Cardiac atrium fibroblast (primary cell): ENCODE data around the gene CD320. TPM values are rescaled to one million over a fixed set of nuclear protein-coding genes. Genes with fewer than 3 reads are reported as not detected.

Experiments used
- total RNA-seq: library from RNA; depleted of rRNA; stranded (reverse); fragments of >200 nt; gene quantifications from 2 replicates; pipeline ENCODE4 v1.2.3, GENCODE V29; 2015

The CD320 gene
- total RNA-seq: 66.4 and 99.0 TPM in 2 replicates

GRCh38 chr19:8307965-8308866 is at the start of gene CD320:
TSS of gene CD320 (minus strand) at chr19:8308358. CDS start at chr19:8308290, 68 bp downstream.

GRCh38 chr19:8342684-8343482 is 34.7 kb upstream of the CD320 start, which contains the start of gene KANK3:
TSS of gene KANK3 (minus strand) at chr19:8343262. CDS start at chr19:8337828, 5,434 bp downstream.

GRCh38 chr19:8321067-8321985 is 13.2 kb upstream of the CD320 start, which contains the start of the genes NDUFA7 and RPS28:
TSS of gene NDUFA7 (minus strand) at chr19:8321375. CDS start at chr19:8321358, 17 bp downstream.
TSS of gene RPS28 (plus strand) at chr19:8321496. CDS start at chr19:8321531, 35 bp downstream.

Other genes starting within 250 kb of the CD320 start
- gene FBN3, start 158.8 kb downstream of the CD320 start, total RNA-seq: not detected in 2 replicates
- 10.3 and 14.3 TPM in 2 replicates for gene CERS4, start 99.0 kb downstream of the CD320 start, total RNA-seq
- gene NDUFA7, start 13.0 kb upstream of the CD320 start, total RNA-seq: 47.5 and 63.2 TPM in 2 replicates
- gene RPS28, start 13.1 kb upstream of the CD320 start, total RNA-seq: 414 and 638 TPM in 2 replicates
- gene KANK3, start 34.9 kb upstream of the CD320 start, total RNA-seq: 0.81 and 1.1 TPM in 2 replicates
- gene ANGPTL4, start 55.8 kb upstream of the CD320 start, total RNA-seq: 290 and 481 TPM in 2 replicates
- gene RAB11B, start 82.0 kb upstream of the CD320 start, total RNA-seq: 22.6 and 44.9 TPM in 2 replicates
- 84.1 and 101 TPM in 2 replicates for gene MARCHF2, start 104.9 kb upstream of the CD320 start, total RNA-seq
- 52.5 and 65.5 TPM in 2 replicates for gene HNRNPM, start 136.6 kb upstream of the CD320 start, total RNA-seq
- gene PRAM1, start 194.3 kb upstream of the CD320 start, total RNA-seq: not detected in 2 replicates
- gene ZNF414, start 205.8 kb upstream of the CD320 start, total RNA-seq: 2.9 and 12.6 TPM in 2 replicates